ACHN (cell line): ENCODE results near the gene DNM3.
A peak's percentile ranks its signal among the peaks of the same experiment; 100 is the strongest.
"Not testable (repeated sequence)": the region's sequence is repeated elsewhere in the genome, so short reads cannot be mapped to it uniquely, and the experiment has no call there.

Experiments used
- DNase-seq: peaks from one replicate; pipeline ENCODE4 v3.0.0-alpha.2; 2015
- in situ Hi-C: cut with HindIII; loops from 2 replicates; pipeline ENCODE4 v1.10.0; 2017; ENCODE audit warnings: low sequenced_read_pairs, low pct_ligation_motif_present, low pct_unique_long_range_greater_than_20kb

Gene DNM3

GRCh38 chr1:171988243-171988885 is 147.1 kb downstream of the DNM3 start:
- DNase-seq, result no peak
- in situ Hi-C loops, result loop anchor here (25.0 kb wide), 2 partner anchors 176 to 424 kb away; partner anchors contain the start of gene C1orf105

- in situ Hi-C loops, result loop anchor here (25.0 kb wide), 2 partner anchors 178 to 422 kb away; partner anchors contain the start of gene C1orf105
- no peak for DNase-seq
These were observed 149.1 kb downstream of the DNM3 start for GRCh38 chr1:171990371-171990770.

GRCh38 chr1:171994293-171994692 is 153.0 kb downstream of the DNM3 start:
- in situ Hi-C loops, result loop anchor here (25.0 kb wide), 2 partner anchors 182 to 418 kb away; partner anchors contain the start of gene C1orf105
- DNase-seq, result no peak

- in situ Hi-C loops, result loop anchor here (25.0 kb wide), 2 partner anchors 183 to 417 kb away; partner anchors contain the start of gene C1orf105
- DNase-seq, result no peak
These were observed 154.3 kb downstream of the DNM3 start for GRCh38 chr1:171995573-171995972.

- in situ Hi-C loops, result loop anchor here (25.0 kb wide), 2 partner anchors 186 to 414 kb away; partner anchors contain the start of gene C1orf105
These were observed 156.6 kb downstream of the DNM3 start for GRCh38 chr1:171997936-171998335.

GRCh38 chr1:171998711-171999110 is 157.4 kb downstream of the DNM3 start:
- in situ Hi-C loops, result loop anchor here (25.0 kb wide), 2 partner anchors 186 to 414 kb away; partner anchors contain the start of gene C1orf105

More at GRCh38 chr1:171997936-171998335, 156.6 kb downstream of the DNM3 start:
- DNase-seq, result no peak

GRCh38 chr1:171999756-172000155 is 158.5 kb downstream of the DNM3 start:
- in situ Hi-C loops, result loop anchor here (25.0 kb wide), 2 partner anchors 187 to 413 kb away; partner anchors contain the start of gene C1orf105
- no peak for DNase-seq

More at GRCh38 chr1:171998711-171999110, 157.4 kb downstream of the DNM3 start:
- DNase-seq, result no peak

GRCh38 chr1:172001288-172001687 is 160.0 kb downstream of the DNM3 start:
- no peak for DNase-seq
- in situ Hi-C loops, result no loop called here

GRCh38 chr1:172002725-172003345 is 161.5 kb downstream of the DNM3 start:
- DNase-seq, result peak; percentile 65
- in situ Hi-C loops, result no loop called here

GRCh38 chr1:172003766-172004530 is 162.7 kb downstream of the DNM3 start:
- in situ Hi-C loops, result no loop called here
- DNase-seq, result no peak

GRCh38 chr1:172004671-172005070 is 163.4 kb downstream of the DNM3 start:
- no peak for DNase-seq
- in situ Hi-C loops, result no loop called here

- no peak for DNase-seq
- in situ Hi-C loops, result no loop called here
These were observed 164.6 kb downstream of the DNM3 start for GRCh38 chr1:172005856-172006255.

GRCh38 chr1:172006660-172007059 is 165.4 kb downstream of the DNM3 start:
- no peak for DNase-seq
- in situ Hi-C loops, result no loop called here

GRCh38 chr1:172018727-172019311 is 177.5 kb downstream of the DNM3 start:
- DNase-seq, result no peak
- in situ Hi-C loops, result no loop called here

GRCh38 chr1:172019976-172020375 is 178.7 kb downstream of the DNM3 start:
- in situ Hi-C loops, result no loop called here
- DNase-seq, result no peak

- DNase-seq, result no peak
- in situ Hi-C loops, result no loop called here
These were observed 183.2 kb downstream of the DNM3 start for GRCh38 chr1:172024516-172024915.

GRCh38 chr1:172024944-172025738 is 183.8 kb downstream of the DNM3 start:
- in situ Hi-C loops, DNase-seq: not testable (repeated sequence)

- in situ Hi-C loops, result no loop called here
- DNase-seq, result no peak
These were observed 199.2 kb downstream of the DNM3 start for GRCh38 chr1:172040466-172040865.
